GM18951 (cell line): ENCODE data around the gene MRPS26.

Experiments used
- POLR2A ChIP-seq: IDR thresholded peaks from 4 replicates; pipeline ENCODE4 v1.6.1; 2011; ENCODE audit warnings: mild to moderate bottlenecking; ENCODE audit not compliant: insufficient read length, insufficient read depth; ENCODE audit errors: extremely low read depth
- in situ Hi-C: fragments of 300-500 bp; cut with MboI; formaldehyde crosslinking; loops from one replicate; pipeline ENCODE4 v1.12.0; 2022; ENCODE audit warnings: low sequenced_read_pairs, mixed read lengths, inconsistent platforms; ENCODE audit not compliant: unreplicated experiment

Gene MRPS26

DNA sequence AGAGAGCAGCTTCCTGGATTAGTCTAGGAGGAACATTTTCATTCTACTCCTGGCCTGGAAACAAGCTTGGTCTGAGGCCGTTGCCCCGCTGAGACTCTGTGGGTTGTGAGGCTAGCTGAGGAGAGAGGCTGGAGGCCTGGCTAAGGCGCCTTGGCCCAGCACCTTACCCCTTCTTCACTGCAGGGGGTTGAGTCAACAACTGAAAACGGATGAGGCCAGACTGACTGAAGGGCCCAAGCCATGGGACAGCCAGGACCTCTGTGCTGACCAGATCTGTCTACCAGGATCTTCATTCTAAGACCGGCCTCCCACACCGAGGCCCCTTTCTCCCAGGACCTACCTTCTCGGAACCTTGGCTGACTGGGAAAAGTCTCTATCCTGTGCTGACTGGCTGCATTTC, 42.2 kb downstream of the MRPS26 start:
- in situ Hi-C loops: no loop called here

DNA sequence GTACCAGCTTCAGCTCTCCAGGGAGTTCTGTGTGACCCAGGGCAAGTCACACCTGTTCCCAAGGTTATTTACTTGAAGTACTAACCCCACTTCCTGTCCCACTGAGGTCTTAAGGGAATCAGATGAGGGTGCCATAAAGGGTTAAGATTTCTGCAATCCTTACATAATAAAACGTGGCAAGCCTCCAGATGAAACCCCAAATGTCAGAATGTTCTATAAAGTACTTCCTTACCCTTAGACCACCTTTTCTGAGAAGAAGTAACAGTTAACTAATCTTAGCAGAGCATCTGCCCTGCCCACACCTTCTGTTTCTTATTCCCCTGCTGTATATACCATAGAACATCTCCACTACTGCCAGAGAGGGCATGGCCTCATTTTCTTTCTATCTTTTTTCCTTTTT, 44.7 kb downstream of the MRPS26 start:
- no peak for TF ChIP-seq POLR2A
- in situ Hi-C loops: no loop called here

More for the DNA sequence above, 42.2 kb downstream of the MRPS26 start:
- TF ChIP-seq POLR2A: no peak

DNA sequence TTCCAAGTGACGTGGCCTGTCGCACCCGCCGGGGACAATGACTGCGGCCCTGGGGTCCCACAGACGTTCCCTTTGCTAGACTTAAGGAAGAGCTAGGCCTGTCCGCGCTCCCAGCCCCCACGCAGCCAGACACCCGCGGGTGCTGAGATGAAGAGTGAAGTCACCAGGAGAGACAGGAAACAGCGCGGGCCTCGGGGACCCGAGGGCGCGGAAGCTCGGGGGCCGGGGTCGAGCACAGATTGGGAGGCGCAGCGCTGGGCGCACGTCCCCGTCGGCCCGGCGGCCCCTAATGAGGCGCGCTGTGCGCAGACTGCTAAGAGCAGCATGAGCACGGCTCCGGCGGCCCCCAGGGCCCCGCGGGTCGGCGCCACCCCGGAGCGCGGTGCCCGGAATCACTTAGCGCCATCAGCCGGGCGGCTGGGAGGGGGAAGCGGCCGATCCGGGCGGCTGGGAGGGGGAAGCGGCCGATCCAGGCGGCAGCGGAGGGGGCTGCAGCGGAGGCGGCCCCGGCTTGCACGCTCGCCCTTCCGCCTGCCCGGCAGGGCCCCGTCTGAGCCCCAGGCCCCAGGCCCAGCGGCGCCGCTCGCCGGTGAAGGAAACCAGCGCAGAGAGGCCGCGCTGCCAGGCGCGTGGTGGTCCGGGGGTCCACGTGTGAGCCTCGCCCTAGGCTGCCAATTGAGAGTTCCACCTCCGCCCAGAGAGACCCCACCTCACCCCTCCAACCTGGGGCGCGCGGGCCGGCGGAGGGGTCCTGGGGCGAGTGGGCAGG, 46.9 kb downstream of the MRPS26 start:
- in situ Hi-C loops: no loop called here

DNA sequence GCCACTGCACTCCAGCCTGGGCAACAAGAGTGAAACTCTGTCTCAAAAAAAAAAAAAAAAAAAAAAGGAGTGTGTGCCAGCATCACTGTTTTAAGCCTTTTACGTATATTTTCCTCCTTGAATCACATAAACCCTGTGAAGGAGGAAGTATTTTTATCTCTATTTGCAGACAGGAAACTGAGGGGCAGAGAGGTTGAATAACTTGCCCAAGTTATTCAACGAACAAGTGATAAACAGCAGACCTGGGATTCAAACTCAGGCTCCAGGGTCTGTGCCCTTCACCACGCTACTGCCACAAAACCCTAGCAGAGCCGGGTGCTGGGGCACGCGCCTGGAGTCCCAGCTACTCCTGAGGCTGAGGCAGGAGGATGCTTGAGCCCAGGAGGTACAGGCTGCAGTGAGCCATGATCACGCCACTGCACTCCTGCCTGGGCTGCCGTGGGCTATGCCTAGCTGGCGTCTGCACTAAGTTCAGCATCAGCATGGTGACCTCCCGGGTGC, 48.1 kb downstream of the MRPS26 start:
- TF ChIP-seq POLR2A: no peak
- in situ Hi-C loops: no loop called here

More for the DNA sequence above, 46.9 kb downstream of the MRPS26 start:
- TF ChIP-seq POLR2A: no peak

DNA sequence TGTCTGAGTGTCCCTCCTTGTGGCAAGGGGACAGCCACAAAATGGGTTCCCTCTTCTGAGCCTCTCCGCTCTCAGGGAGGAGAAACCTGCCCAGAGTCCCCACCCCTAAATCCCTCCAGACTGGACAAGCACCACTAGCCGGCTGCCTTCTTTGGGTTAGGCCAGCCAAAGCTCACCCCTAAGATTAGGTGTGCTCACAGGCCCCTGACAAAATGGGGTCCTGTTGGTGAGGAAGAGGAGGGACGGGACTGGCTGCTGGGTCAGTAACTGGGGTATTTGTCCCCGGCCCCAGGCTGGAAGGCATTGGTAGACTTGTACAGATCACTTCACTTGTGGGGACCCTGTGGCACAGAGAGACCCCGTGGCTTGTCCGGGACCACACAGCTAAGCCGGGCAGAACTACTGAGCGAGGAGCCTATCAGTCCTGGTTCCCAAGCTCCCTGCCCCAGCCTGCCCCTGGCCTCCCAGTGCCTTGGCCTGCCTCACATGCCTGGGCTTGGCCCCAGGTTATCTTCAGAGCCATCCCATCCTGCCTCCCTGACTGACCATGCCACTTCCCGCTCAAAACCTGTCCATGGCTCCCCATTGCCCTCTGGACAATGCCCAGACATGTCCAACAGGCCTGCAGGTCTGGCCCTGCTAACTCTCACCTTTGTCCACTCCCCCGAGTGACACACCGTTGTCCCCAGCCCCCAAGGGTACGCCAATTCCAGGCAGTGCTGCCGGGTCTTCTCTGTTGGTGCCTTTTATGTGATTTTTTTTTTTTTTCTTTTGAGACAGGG, 49.2 kb downstream of the MRPS26 start:
- no peak for TF ChIP-seq POLR2A
- in situ Hi-C loops: no loop called here
